GM18517 (cell line): ENCODE results near the gene RAB5B.
"Not testable (repeated sequence)": the region's sequence is repeated elsewhere in the genome, so short reads cannot be mapped to it uniquely, and the experiment has no call there.

Experiments
- ATAC-seq: cut with Tn5 transposase; IDR thresholded peaks from one replicate; pipeline ENCODE4 v1.9.1; 2021; ENCODE audit warnings: mild to moderate bottlenecking, moderate library complexity; ENCODE audit not compliant: unreplicated experiment

RAB5B gene

GRCh38 chr12:55940065-55940732, 33.7 kb upstream of the RAB5B start:
- peak; percentile 96 for ATAC-seq

GRCh38 chr12:55942055-55942454, 31.8 kb upstream of the RAB5B start:
- ATAC-seq, result no peak

DNA sequence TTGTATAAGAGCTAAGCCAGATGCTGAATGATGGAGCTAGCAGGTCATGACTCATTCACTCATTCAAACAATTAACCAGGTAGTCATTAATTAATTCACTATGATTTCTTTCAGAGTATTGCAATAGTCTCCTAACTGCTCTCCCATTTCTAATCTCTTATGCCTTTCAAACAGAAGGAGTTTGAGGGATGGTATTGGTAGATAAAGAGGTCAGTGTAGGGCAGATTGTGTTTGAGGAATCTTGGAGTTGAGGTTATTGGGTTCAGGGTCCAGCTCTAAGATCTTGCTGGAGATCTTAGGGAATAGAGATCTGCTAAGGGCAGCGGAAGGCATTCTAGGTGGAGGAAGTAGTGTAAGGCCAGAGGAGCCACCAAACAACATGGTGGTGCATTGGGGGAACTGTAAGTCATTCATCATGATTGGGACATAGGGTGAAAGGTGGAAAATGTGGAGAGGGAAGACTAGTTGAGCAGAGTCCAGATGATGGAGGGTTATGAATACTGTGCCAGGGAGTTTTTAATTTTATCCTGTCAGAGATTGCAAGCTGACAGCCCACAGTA, 31.2 kb upstream of the RAB5B start:
- ATAC-seq, result no peak

DNA sequence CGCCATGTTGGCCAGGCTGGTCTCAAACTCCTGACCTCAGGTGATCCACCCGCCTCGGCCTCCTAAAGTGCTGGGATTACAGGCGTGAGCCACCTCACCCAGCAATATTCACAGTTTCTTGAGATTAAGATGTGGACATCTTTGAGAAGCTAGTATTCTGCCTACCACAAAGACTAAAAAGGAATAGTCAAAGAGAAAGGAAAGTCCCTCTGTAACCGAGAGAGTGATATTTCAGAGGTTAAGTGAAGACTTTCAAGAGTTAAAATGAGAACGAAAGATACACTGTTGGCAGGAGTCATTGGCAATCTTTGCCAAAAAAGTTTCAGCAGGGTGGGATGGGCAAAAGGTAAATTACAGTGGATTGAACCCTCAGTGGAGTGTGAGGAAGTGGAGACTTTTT, 27.3 kb upstream of the RAB5B start:
- ATAC-seq, result no peak

DNA sequence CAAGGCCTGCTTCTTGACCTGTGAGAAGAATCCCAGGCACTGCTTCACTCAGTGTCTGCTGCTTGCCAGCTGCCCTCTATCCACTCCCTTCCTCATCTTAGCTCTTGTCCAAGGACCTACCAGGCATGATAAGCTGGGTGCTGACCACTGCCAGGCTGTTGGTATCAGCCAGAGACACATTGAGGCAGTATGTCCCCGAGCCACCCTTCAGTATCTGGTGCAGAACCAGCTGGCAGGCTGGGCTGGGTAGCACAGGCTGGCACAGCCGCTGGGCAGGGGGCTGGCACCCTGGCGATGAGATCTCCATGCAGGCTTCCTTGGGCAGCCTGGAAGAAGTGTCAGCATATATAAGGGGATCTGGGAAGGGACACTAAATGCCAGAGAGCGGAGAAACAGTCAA, 18.5 kb upstream of the RAB5B start:
- ATAC-seq, result no peak

DNA sequence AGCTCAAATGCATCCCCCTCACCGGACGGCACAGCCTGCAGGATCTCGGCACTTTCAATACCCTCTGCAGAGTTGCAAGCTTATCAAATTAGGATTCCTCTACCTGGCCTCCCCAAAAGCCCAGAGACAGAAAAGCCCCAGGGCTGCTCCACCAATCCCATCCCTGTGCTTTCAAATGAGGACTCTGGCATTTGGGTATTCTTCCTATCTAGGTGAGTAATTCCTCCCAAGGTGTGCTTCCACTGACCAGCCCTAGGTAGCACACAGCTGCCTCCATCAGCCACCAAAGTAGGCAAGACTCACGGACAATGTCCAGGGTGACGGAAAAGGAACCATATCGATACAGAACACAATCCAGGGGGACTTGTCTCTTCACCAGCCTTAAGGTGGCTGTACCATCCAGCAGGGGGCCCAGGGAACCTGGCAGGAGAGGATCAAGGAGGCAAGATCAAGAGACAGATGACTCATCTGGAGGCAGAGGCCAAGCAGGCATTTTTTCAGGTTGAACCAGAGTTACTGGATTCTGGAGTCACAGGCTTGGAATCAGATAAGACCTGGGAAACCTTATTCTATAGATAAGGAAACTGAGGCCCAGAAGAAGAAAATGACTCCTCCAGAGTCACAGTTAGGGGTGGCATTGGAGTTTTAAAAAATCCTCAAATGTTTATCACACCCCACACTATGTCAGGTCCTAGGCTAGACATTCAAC, 17.9 kb upstream of the RAB5B start:
- ATAC-seq, result no peak

- no peak for ATAC-seq
Measured at GRCh38 chr12:55957106-55957859, 16.6 kb upstream of the RAB5B start.

DNA sequence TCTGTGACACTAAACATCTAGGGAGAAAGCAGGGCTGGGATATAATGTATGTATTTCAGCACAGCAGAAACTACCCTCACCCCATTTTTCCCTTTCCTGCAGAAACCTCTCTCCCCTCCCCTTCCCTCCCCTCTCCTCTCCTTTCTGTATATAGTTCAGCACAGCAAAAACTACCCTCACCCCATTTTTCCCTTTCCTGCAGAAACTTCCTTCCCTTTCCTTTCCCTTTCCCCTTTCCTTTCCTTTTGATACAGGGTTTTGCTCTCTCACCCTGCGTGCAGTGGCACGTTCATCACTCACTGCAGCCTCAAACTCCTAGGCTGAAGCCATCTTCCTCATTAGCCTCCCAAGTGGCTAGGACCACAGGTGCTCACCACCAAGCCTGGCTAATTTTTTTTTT, 10.1 kb upstream of the RAB5B start:
- ATAC-seq, result no peak

DNA sequence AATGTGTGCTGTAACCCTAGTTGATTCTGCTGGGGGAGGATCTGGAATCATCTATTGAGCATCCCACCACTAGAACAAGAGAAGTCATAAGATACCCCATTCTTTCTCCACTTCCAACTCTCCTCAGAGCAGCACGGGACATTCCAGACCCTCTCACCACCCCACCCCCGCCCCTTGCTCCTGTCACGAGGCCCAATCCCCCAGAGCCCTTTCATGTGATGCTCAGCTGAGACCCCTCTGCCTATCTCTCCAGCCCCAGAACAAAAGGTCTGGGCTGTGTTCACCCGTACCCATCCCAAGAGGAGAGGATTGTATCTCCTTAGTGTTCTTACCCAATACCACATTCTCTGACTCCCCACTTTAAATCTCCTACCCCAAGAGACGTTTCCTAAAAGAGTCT, 8.6 kb upstream of the RAB5B start:
- no peak for ATAC-seq

- no peak for ATAC-seq
Measured at GRCh38 chr12:55965941-55966407, 7.9 kb upstream of the RAB5B start, which contains the start of gene PMEL. PMEL (minus strand) TSS chr12:55966042; CDS start chr12:55966011, 31 bp downstream.

DNA sequence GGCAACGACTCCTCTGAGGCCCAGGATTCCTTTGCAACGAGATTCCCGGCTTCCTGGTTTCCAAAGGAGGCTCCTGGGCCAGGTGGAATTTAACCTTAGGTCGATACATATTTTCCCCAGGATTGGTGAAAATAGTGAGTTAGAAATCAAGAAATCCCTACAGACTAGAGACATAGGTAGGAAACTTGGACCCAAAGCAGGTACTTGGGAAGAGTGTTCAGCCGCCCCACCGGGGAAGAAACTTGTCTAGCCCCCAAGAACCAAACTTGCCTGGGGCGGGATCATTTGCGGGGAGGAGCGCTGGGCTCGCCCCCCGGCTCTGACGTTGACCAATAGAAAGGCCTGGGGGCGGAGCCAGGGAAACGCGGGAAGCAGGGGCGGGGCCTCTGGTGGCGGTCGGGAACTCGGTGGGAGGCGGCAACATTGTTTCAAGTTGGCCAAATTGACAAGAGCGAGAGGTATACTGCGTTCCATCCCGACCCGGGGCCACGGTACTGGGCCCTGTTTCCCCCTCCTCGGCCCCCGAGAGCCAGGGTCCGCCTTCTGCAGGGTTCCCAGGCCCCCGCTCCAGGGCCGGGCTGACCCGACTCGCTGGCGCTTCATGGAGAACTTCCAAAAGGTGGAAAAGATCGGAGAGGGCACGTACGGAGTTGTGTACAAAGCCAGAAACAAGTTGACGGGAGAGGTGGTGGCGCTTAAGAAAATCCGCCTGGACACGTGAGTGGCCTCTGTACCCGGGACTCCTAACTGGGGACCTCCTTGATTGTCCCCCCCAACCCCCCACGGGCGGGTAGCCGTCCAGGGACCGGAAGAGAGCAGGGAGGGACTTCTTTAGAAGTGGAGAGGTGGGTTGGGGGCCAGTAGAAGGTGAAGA, 7.2 kb upstream of the RAB5B start, which contains the start of gene CDK2:
TSS of gene CDK2 (plus strand) at position 423 of the 874 bp plus-strand sequence. CDS start at position 602, 179 bp downstream.
- peak; percentile 88 for ATAC-seq

DNA sequence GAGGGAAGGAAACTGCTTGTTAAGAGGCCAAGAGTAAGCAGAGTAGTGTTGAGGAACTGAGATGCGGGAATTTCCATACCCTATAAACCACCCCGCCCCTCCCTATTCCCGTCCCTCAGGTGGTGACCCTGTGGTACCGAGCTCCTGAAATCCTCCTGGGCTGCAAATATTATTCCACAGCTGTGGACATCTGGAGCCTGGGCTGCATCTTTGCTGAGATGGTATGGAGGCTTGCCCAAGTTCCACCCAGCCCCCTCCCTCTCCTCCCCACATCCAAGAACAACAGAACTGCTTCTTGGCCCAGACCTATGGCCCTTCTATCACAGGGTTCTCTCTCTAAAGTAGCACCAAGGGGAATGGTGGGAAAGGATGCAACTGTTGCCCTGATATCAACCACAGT, 4.5 kb upstream of the RAB5B start:
- ATAC-seq, result no peak

DNA sequence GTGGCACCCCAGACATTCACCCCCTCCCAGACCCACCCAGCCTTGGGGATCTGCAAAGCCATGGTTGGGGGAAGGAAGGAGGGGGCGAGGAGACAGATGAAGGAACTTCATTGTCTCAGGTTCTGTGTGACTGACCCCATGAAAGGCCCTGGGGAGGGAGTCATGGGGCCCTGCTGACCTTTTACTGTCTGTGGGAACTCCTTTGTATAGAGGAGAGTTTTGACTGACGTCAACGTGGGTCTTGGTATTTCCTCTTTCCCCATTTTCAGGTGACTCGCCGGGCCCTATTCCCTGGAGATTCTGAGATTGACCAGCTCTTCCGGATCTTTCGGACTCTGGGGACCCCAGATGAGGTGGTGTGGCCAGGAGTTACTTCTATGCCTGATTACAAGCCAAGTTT, 3.1 kb upstream of the RAB5B start:
- ATAC-seq, result no peak

DNA sequence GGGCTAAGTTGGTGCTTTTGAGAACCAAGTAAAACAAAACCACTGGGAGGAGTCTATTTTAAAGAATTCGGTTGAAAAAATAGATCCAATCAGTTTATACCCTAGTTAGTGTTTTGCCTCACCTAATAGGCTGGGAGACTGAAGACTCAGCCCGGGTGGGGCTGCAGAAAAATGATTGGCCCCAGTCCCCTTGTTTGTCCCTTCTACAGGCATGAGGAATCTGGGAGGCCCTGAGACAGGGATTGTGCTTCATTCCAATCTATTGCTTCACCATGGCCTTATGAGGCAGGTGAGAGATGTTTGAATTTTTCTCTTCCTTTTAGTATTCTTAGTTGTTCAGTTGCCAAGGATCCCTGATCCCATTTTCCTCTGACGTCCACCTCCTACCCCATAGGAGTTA, 1.8 kb upstream of the RAB5B start:
- ATAC-seq, result no peak

GRCh38 chr12:55972456-55972855, 1.4 kb upstream of the RAB5B start:
- ATAC-seq, result no peak

DNA sequence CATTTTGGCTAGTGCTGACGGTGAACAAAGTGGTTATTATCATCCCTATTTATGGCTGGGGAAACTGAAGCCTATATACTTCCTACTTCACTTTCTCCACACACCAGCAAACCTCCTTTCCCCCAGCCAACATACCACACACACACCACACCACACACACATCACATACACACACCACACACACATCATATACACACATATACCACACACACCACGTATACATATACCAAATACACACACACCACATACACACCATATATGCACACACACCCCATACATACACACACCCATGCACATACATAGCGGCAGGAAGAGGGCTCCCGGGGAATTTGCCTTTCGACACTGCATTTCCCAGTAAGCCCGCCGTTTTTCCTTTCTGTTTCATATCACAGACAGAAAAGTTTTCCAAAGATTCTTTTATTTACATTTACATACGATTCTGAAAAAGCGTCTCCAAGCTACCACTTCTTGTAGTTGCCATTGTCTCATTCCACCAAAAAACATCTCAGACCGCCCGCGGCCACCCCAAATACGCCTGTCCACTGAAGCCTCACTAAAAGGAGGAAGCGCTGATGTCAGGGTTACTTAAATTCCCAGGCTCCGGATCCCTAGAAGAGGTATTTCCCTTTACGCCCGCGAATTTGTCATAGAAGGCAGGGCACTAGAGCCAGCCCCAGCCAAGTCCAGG, 823 bp upstream of the RAB5B start:
- ATAC-seq, result no peak

DNA sequence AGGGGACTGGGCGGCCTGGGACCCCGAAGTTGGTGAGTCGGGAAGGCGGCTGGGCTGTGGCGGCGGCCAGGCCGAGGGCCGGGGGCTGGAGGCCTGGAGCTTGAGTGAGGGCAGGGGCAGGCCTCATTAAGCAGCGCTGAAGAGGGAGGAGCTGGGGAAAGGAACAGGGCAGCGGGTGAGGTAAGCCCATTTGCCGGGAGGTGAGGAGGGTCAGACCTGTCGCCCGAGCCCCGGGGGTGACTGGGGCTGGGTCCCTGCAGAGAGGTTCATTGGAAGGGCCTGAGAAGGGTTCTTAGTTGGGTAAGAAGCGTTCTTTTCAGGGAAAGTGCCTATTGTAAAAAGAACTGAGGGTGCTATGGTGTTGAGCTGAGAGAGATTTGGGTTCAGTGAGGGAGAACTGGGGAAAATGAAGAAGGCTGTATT, 441 bp downstream of the RAB5B start:
- ATAC-seq, result peak; percentile 5

DNA sequence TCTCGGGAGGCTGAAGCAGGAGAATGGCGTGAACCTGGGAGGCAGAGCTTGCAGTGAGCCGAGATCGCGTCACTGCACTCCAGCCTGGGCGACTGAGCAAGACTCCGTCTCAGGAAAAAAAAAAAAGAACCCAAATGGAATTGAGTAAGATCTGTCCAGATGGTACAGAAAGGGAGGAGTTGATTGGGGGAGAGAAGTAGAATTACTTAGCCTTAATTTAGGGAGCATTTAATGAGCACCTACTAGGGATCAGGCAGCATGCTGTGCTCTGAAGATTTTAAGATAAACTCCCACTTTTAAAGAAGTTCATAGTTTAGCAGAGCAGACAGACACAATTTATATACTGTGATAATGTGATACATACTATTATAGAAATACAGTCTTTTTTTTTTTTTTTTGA, 4.5 kb downstream of the RAB5B start:
- no peak for ATAC-seq

DNA sequence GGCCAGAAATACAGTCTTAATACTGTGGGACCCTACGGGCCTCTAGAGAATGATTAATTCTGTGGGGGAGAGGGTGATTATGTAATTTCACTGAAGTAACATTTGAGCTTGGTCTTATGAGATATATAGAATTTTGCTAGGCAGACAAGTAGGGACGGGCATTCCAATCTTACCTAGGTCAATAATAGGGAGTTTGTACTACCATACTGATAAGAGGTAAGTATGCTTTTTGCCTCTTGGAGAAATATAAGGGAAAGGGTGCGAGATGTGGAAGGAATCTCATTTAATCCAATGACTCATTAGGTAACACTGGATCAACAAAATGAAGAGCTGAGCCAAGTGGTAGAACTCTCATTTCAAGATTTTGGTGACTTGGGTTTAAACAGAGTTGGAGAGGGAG, 5.2 kb downstream of the RAB5B start:
- ATAC-seq, result no peak

GRCh38 chr12:55981882-55982281, 8.0 kb downstream of the RAB5B start:
- not testable (repeated sequence) for ATAC-seq
